Osteoblast (primary cell): ENCODE results near the gene LOXHD1. TPM values are rescaled to one million over a fixed set of nuclear protein-coding genes. Genes with fewer than 3 reads are reported as not detected.

Experiments
- DNase-seq: peaks from one replicate; pipeline ENCODE4 v3.0.0; 2011; ENCODE audit warnings: low spot score, mixed read lengths; ENCODE audit not compliant: insufficient read length; ENCODE audit errors: missing footprints
- H2AFZ ChIP-seq: 2 replicates; pipeline ENCODE4 v1.6.0; 2011; ENCODE audit warnings: mild to moderate bottlenecking, low read length
- H3K27ac ChIP-seq: 2 replicates; pipeline ENCODE4 v1.5.1; 2011; ENCODE audit warnings: mild to moderate bottlenecking, low read depth, low read length, moderate library complexity
- H3K27me3 ChIP-seq: 2 replicates; pipeline ENCODE4 v1.6.0; 2012; ENCODE audit warnings: mild to moderate bottlenecking, control low read depth, inconsistent platforms, low read length, moderate library complexity; ENCODE audit not compliant: insufficient read depth
- H3K36me3 ChIP-seq: 2 replicates; pipeline ENCODE4 v1.5.1; 2011; ENCODE audit warnings: mild to moderate bottlenecking, low read length, control low read depth, moderate library complexity; ENCODE audit not compliant: insufficient read depth
- H3K4me1 ChIP-seq: 2 replicates; pipeline ENCODE4 v1.5.1; 2011; ENCODE audit warnings: mild to moderate bottlenecking, low read length, control low read depth, moderate library complexity; ENCODE audit not compliant: insufficient read depth
- H3K4me2 ChIP-seq: 2 replicates; pipeline ENCODE4 v1.6.0; 2011; ENCODE audit warnings: mild to moderate bottlenecking, low read length; ENCODE audit not compliant: insufficient read depth
- H3K4me3 ChIP-seq: fragments of 200-600 bp; sonication (generic); 3 replicates; pipeline ENCODE4 v1.5.1; 2012; ENCODE audit warnings: mild to moderate bottlenecking, low read length, inconsistent platforms; ENCODE audit not compliant: insufficient read depth
- H3K79me2 ChIP-seq: 2 replicates; pipeline ENCODE4 v1.6.0; 2012; ENCODE audit warnings: mild to moderate bottlenecking, low read length, control low read depth, inconsistent platforms; ENCODE audit not compliant: insufficient read depth
- H3K9me3 ChIP-seq: 2 replicates; pipeline ENCODE4 v1.5.1; 2011; ENCODE audit warnings: low read depth, low read length, control low read depth
- H4K20me1 ChIP-seq: 2 replicates; pipeline ENCODE4 v1.6.0; 2012; ENCODE audit warnings: mild to moderate bottlenecking, low read length, control low read depth; ENCODE audit not compliant: insufficient read depth
- CTCF ChIP-seq: IDR thresholded peaks from 2 replicates; pipeline ENCODE4 v1.5.1; 2011; ENCODE audit warnings: mild to moderate bottlenecking, low read depth, low read length, moderate library complexity; ENCODE audit errors: extremely low read depth
- total RNA-seq: library from RNA; depleted of rRNA; stranded (reverse); fragments of >200 nt; gene quantifications from 2 replicates; pipeline ENCODE4 v1.2.3, GENCODE V29; 2012

LOXHD1 gene
- not detected in 2 replicates for total RNA-seq

GRCh38 chr18:46657115-46657955 is at the start of gene LOXHD1:
LOXHD1 (minus strand) TSS chr18:46657220; CDS start chr18:46657033, 187 bp downstream.
- H2AFZ ChIP-seq: no peak within 1 kb of the TSS
- no peak within 1 kb of the TSS for H3K4me3 ChIP-seq
- no peak for DNase-seq
- no peaks in the 10 kb centered on the region for H3K4me1 ChIP-seq
- H3K79me2 ChIP-seq: no peaks in the 10 kb centered on the region
- no peaks in the 10 kb centered on the region for H3K9me3 ChIP-seq
- TF ChIP-seq CTCF: no peak
- H4K20me1 ChIP-seq: no peaks in the 10 kb centered on the region
- no peak within 1 kb of the TSS for H3K4me2 ChIP-seq
- no peak within 1 kb of the TSS for H3K27ac ChIP-seq
- H3K36me3 ChIP-seq: no peaks in the 10 kb centered on the region
- H3K27me3 ChIP-seq: peaks cover 4% of the 10 kb centered on the region

DNA sequence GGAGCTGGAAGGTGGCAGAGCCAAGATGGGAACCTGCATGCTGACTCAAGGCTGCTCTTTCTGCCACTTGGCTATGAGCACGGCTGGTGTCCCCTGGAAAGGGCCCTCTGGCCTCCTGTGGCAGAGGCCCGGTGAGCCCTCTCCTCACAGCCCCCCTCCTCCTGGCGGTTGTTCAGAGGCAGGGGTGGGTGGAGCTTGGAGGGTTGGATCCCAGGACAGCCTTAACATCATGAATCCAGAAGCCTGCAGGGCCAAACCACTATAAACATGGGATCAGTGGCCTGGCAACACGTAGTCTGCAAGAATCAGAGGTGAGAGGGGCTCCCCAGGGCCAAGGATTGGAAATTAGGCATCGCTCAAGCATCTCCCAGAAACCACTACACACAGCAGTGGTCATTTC is 48.5 kb upstream of the LOXHD1 start:
- H3K4me2 ChIP-seq: no peak overlapping the region

DNA sequence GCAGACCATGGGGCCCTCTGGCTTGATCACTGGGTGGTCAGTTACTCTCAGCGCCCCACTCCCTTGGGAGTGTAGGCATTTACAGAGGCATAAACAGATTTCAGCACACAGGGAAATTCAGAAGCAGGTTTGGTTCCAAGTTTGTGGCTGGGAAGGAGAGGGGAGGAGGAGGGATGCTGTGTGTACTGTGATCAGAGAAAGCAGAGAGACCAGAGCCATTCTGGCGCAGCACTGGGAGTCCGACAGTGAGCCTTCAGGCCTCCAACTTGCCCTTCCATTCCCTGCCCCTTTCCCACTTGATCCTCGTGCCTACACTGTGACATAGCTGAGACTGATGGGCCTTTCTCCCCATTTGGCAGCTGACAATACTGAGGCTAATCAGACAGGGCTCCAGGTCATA is 47.8 kb upstream of the LOXHD1 start:
- no peak overlapping the region for H3K4me2 ChIP-seq
- no peak overlapping the region for H3K4me3 ChIP-seq
- no peaks in the 10 kb centered on the region for H3K9me3 ChIP-seq
- H4K20me1 ChIP-seq: no peaks in the 10 kb centered on the region
- TF ChIP-seq CTCF: no peak
- no peaks in the 10 kb centered on the region for H3K27me3 ChIP-seq
- H3K27ac ChIP-seq: no peak overlapping the region
- H3K4me1 ChIP-seq: no peaks in the 10 kb centered on the region
- H3K79me2 ChIP-seq: no peaks in the 10 kb centered on the region
- H3K36me3 ChIP-seq: no peaks in the 10 kb centered on the region
- no peak overlapping the region for H2AFZ ChIP-seq
- DNase-seq: peak; percentile 74

More for the DNA sequence above, 48.5 kb upstream of the LOXHD1 start:
- DNase-seq: peak; percentile 36
- Histone ChIP-seq H2AFZ (no peak overlapping the region), H3K27me3 (no peaks in the 10 kb centered on the region), H4K20me1 (no peaks in the 10 kb centered on the region), H3K79me2 (no peaks in the 10 kb centered on the region), H3K27ac (no peak overlapping the region), H3K9me3 (no peaks in the 10 kb centered on the region), H3K36me3 (no peaks in the 10 kb centered on the region), H3K4me1 (no peaks in the 10 kb centered on the region), H3K4me3 (no peak overlapping the region)
- no peak for TF ChIP-seq CTCF

DNA sequence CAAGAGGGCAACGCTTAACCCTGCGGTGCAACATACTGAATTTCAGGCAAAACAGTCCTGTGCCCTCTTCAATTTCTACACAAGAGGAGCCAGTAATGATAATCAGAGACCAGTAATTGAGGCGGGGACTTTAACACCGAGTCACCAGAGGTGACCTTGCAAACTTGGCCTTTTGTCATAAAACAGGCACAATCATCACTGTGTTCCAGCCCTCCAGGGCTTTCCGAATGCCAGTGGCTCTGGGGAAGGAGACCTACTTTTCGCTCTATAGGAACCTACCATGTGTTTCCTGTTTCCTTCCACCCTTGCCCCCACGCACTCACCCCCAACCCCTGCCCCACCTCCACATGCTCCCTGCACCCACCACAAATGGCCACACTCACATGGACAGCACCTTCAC is 47.2 kb upstream of the LOXHD1 start:
- Histone ChIP-seq H4K20me1 (no peaks in the 10 kb centered on the region), H3K36me3 (no peaks in the 10 kb centered on the region), H3K9me3 (no peaks in the 10 kb centered on the region), H2AFZ (no peak overlapping the region), H3K79me2 (no peaks in the 10 kb centered on the region), H3K27ac (no peak overlapping the region), H3K27me3 (no peaks in the 10 kb centered on the region), H3K4me2 (no peak overlapping the region), H3K4me1 (no peaks in the 10 kb centered on the region), H3K4me3 (no peak overlapping the region)
- no peak for DNase-seq
- TF ChIP-seq CTCF: no peak
